Peyer's patch (tissue), 4 donors: Measurements from ENCODE around the gene RNF220.
A peak's percentile ranks its signal among the peaks of the same experiment; 100 is the strongest.

ENCODE experiments used
- CTCF ChIP-seq, 6 experiments: fragments of 450-650 bp in 4 of 6; fragments of 200-600 bp in 2 of 6; sonication (generic) in 1 of 6; IDR thresholded peaks; one replicate each; pipeline ENCODE4 v1.5.1; 2017 to 2019; ENCODE audit warnings: antibody characterized with exemption in 6 of 6, mild to moderate bottlenecking in 3 of 6, moderate library complexity in 1 of 6
- POLR2A ChIP-seq, 2 donors: fragments of 450-650 bp; IDR thresholded peaks; one replicate each; pipeline ENCODE4 v1.5.1; 2017; ENCODE audit warnings: antibody characterized with exemption in 2 of 2, mild to moderate bottlenecking in 2 of 2, moderate library complexity in 2 of 2

GRCh38 chr1:44587796-44588460, 182.9 kb downstream of the RNF220 start:
- TF ChIP-seq POLR2A (IDR thresholded peaks at IDR 0.05) = peak; percentile 50 to 58
- TF ChIP-seq CTCF (IDR thresholded peaks at IDR 0.05) = no peak
